Gastroesophageal sphincter (tissue), 4 donors: ENCODE data around the gene ARHGEF17. TPM values are rescaled to one million over a fixed set of nuclear protein-coding genes. Genes with fewer than 3 reads are reported as not detected.

Experiments used
- ATAC-seq: fragments of 150-250 bp; one replicate; pipeline ENCODE4 v1.9.1; 2016; ENCODE audit warnings: mild to moderate bottlenecking, moderate library complexity
- H3K27ac ChIP-seq, 4 donors: fragments of 200-600 bp; sonication (generic) in 3 of 4; 1 replicate in 3 of 4; 2 replicates in 1 of 4; pipeline ENCODE4 v1.5.1; 2016 to 2019
- H3K27me3 ChIP-seq: fragments of 200-600 bp; sonication (generic); one replicate; pipeline ENCODE4 v1.5.1; 2019
- H3K36me3 ChIP-seq, 2 donors: fragments of 200-600 bp; sonication (generic); one replicate each; pipeline ENCODE4 v1.5.1; 2019; ENCODE audit warnings: control low read depth in 1 of 2
- H3K4me1 ChIP-seq, 3 donors: fragments of 200-600 bp; sonication (generic); 1 replicate in 2 of 3; 2 replicates in 1 of 3; pipeline ENCODE4 v1.5.1; 2016 to 2019; ENCODE audit warnings: control low read depth in 2 of 3
- H3K4me3 ChIP-seq, 2 donors: fragments of 200-600 bp; sonication (generic); one replicate each; pipeline ENCODE4 v1.5.1; 2019; ENCODE audit warnings: mild to moderate bottlenecking in 1 of 2, moderate library complexity in 1 of 2
- H3K9me3 ChIP-seq, 3 donors: fragments of 200-600 bp; sonication (generic); one replicate each; pipeline ENCODE4 v1.5.1; 2017 to 2019; ENCODE audit warnings: control low read depth in 2 of 3
- EP300 ChIP-seq: sonication (generic); formaldehyde crosslinking; IDR thresholded peaks from one replicate; pipeline ENCODE4 v1.6.1; 2017; ENCODE audit warnings: antibody characterized with exemption, mild to moderate bottlenecking
- POLR2A ChIP-seq, 2 donors: fragments of 450-650 bp; IDR thresholded peaks; one replicate each; pipeline ENCODE4 v1.6.1; 2017; ENCODE audit warnings: antibody characterized with exemption in 2 of 2, mild to moderate bottlenecking in 2 of 2, moderate library complexity in 1 of 2
- POLR2AphosphoS5 ChIP-seq: sonication (generic); formaldehyde crosslinking; IDR thresholded peaks from one replicate; pipeline ENCODE4 v1.6.1; 2017; ENCODE audit warnings: antibody characterized with exemption
- WGBS, 2 donors: methylation state at CpG; one replicate each; pipeline ENCODE4 v1.1.5; 2018; ENCODE audit warnings: low coverage in 1 of 2; 5-methylcytosine and 5-hydroxymethylcytosine counted together
- total RNA-seq, 4 donors: library from RNA; depleted of rRNA; stranded (reverse); fragments of >200 nt; gene quantifications; one replicate each; pipeline ENCODE4 v1.1.0, GENCODE V29; 2016
- TF ChIP-seq, protein P1 (sequence below), 4 experiments: fragments of 200-600 bp in 2 of 4; fragments of 450-650 bp in 2 of 4; sonication (generic) in 1 of 4; IDR thresholded peaks; one replicate each; pipeline ENCODE4 v1.5.1; 2017 to 2019; ENCODE audit warnings: antibody characterized with exemption in 4 of 4, mild to moderate bottlenecking in 2 of 4, moderate library complexity in 2 of 4

ARHGEF17 gene
- total RNA-seq, 4 donors from 2014 or later = 52.5 to 169 (median 84.4) TPM

DNA sequence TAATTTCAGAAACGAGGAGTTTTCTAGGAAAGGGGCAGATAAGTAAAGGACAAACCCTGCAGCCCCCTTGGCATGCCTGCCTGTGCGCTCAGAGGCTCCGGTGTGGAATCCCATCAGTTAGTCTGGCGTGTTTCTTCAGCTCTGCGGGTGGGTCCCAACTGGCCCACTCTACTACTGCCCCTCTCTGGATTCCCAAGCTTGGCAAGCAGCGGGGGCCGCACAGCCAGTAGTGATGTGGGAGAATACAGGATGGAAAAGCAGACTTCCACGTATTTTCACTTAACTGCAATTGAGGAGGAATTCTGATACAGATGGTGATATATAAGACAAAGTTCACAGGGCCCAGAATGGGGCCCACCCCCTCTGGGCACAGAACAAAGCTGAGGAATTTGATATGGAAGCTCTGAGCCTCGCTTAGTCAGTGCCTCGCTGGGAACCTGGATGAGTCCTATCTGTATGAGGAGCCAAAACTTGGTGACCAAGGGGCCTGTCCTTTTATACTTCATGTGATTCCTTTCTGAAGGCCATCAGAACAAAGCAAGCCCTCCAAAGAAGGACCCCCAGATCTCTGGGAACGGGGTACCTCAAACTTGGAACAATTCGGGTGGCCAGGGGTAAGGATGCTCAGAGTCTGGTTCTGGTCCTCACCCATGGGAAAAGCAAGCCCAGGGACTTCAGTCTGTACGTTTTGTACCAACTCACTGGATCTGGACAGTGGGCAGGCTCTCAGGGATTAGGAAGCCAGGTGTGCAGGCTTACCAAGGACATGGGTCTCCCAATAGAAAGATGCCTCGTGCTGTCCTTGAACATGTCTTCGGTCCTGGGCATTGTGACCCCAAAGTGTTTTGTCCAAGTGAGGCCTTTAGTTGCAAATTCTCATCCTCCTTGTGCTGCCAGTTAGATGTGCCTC lies 94.1 kb downstream of the ARHGEF17 start:
- no peak overlapping the region for H3K27ac ChIP-seq
- TF ChIP-seq, protein P1, sequence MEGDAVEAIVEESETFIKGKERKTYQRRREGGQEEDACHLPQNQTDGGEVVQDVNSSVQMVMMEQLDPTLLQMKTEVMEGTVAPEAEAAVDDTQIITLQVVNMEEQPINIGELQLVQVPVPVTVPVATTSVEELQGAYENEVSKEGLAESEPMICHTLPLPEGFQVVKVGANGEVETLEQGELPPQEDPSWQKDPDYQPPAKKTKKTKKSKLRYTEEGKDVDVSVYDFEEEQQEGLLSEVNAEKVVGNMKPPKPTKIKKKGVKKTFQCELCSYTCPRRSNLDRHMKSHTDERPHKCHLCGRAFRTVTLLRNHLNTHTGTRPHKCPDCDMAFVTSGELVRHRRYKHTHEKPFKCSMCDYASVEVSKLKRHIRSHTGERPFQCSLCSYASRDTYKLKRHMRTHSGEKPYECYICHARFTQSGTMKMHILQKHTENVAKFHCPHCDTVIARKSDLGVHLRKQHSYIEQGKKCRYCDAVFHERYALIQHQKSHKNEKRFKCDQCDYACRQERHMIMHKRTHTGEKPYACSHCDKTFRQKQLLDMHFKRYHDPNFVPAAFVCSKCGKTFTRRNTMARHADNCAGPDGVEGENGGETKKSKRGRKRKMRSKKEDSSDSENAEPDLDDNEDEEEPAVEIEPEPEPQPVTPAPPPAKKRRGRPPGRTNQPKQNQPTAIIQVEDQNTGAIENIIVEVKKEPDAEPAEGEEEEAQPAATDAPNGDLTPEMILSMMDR (IDR thresholded peaks at IDR 0.05) = no peak
- TF ChIP-seq EP300 (no peak), POLR2A (IDR thresholded peaks at IDR 0.05) (no peak), POLR2AphosphoS5 (no peak)
- H3K36me3 ChIP-seq = peaks cover 0 to 28% of the 10 kb centered on the region in 2 donors
- WGBS, 2 donors = 61 to 75% methylated on average over 5 to 13 of the region's 15 CpGs
- no peaks in the 10 kb centered on the region for H3K27me3 ChIP-seq
- no peaks in the 10 kb centered on the region for H3K9me3 ChIP-seq
- no peak overlapping the region for H3K4me3 ChIP-seq
- no peak for ATAC-seq
- peaks cover 0 to 25% (median 0%) of the 10 kb centered on the region in 3 donors for H3K4me1 ChIP-seq

GRCh38 chr11:73402834-73403185 lies 94.7 kb downstream of the ARHGEF17 start:
- no peak for TF ChIP-seq POLR2A (IDR thresholded peaks at IDR 0.05)
- TF ChIP-seq EP300 = no peak
- TF ChIP-seq, protein P1 (IDR thresholded peaks at IDR 0.05) = no peak
- no peak for TF ChIP-seq POLR2AphosphoS5
- no peaks in the 10 kb centered on the region for H3K9me3 ChIP-seq
- H3K27ac ChIP-seq = no peak overlapping the region
- H3K4me1 ChIP-seq = peaks cover 0 to 25% (median 0%) of the 10 kb centered on the region in 3 donors
- peaks cover 0 to 34% of the 10 kb centered on the region in 2 donors for H3K36me3 ChIP-seq
- no peaks in the 10 kb centered on the region for H3K27me3 ChIP-seq
- H3K4me3 ChIP-seq = no peak overlapping the region
- 71 to 86% methylated on average over 1 of the region's 1 CpG for WGBS, 2 donors
- ATAC-seq = no peak

DNA sequence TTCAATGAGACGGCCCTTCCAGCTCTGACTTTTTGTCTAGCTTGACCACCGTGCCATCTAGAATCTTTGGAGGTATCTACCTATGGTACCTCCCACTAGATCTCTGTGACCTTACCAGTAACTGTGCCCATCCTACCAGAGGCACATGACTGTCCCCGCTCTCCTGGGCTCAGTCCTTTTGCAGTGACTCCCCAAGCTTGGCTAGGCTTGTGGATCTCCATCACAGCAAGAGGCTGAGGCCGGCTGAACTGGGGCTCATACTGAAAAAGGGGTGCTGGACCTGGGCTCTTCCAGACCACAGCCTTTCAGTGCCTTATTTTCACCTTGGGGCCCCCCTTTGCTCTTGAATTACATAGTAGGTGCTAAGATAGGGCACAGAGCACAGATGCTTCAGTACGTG lies 95.5 kb downstream of the ARHGEF17 start:
- 83% methylated on average over 1 to 4 of the region's 5 CpGs for WGBS, 2 donors
- no peak for ATAC-seq
- Histone ChIP-seq H3K9me3 (no peaks in the 10 kb centered on the region), H3K36me3 (peaks cover 0 to 39% of the 10 kb centered on the region in 2 donors), H3K27ac (peak overlapping the region in 1 of 4 donors; percentile 38), H3K4me1 (peaks cover 0 to 17% (median 0%) of the 10 kb centered on the region in 3 donors), H3K27me3 (no peaks in the 10 kb centered on the region), H3K4me3 (no peak overlapping the region)
- TF ChIP-seq POLR2AphosphoS5 (no peak), POLR2A (IDR thresholded peaks at IDR 0.05) (no peak), EP300 (no peak)
- TF ChIP-seq, protein P1 (IDR thresholded peaks at IDR 0.05) = no peak

GRCh38 chr11:73404048-73404447 lies 96.0 kb downstream of the ARHGEF17 start:
- no peaks in the 10 kb centered on the region for H3K9me3 ChIP-seq
- no peak for TF ChIP-seq EP300
- TF ChIP-seq POLR2A (IDR thresholded peaks at IDR 0.05) = no peak
- TF ChIP-seq POLR2AphosphoS5 = no peak
- TF ChIP-seq, protein P1 (IDR thresholded peaks at IDR 0.05) = peak in 3 of 4 experiments; percentile 78 to 82 (median 79)
- 29 to 51% methylated on average over 4 of the region's 4 CpGs for WGBS, 2 donors
- peaks cover 0 to 43% of the 10 kb centered on the region in 2 donors for H3K36me3 ChIP-seq
- peak; percentile 85 for ATAC-seq
- no peak overlapping the region for H3K4me3 ChIP-seq
- peaks cover 0 to 12% (median 0%) of the 10 kb centered on the region in 3 donors for H3K4me1 ChIP-seq
- no peaks in the 10 kb centered on the region for H3K27me3 ChIP-seq
- H3K27ac ChIP-seq = peak overlapping the region in 1 of 4 donors; percentile 38
